Stimulated activated CD4-positive, alpha-beta T cell treated with anti-CD3 and anti-CD28 coated beads, TNF-alpha, amount 100 ng/mL, for 1 hour (primary cell): Measurements from ENCODE around the gene NRG3.

Source experiments
- DNase-seq, 3 donors: peaks; one replicate each; pipeline ENCODE4 v3.0.0-alpha.2; 2020; ENCODE audit warnings: low read depth in 3 of 3, low spot score in 1 of 3

Gene NRG3

DNA sequence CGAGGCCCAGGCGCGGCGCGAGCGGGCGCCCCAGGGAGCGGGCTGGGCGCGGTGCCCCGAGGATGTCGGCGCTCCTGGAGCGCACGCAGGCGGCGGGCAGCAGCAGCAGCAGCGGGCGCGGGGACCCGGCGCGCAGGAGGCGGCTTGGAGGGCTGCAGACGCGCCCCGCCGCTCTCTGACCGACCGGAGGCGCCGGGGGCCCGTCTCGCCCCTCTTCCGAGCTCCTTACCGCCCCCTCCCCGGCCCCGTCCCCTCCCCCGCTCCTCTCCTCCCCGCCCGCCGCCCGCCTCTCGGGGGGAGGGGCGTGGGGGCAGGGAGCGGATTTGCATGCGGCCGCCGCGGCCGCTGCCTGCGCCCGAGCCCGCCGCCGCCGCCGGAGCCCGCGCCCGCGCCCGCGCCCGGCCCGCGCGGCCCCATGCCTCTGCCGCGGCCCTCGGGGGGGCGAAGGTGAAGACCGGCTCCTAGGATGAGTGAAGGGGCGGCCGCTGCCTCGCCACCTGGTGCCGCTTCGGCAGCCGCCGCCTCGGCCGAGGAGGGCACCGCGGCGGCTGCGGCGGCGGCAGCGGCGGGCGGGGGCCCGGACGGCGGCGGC lies at the start of gene NRG3:
TSS of gene NRG3 (plus strand) at position 320 of the 592 bp plus-strand sequence.
- DNase-seq, result no peak

DNA sequence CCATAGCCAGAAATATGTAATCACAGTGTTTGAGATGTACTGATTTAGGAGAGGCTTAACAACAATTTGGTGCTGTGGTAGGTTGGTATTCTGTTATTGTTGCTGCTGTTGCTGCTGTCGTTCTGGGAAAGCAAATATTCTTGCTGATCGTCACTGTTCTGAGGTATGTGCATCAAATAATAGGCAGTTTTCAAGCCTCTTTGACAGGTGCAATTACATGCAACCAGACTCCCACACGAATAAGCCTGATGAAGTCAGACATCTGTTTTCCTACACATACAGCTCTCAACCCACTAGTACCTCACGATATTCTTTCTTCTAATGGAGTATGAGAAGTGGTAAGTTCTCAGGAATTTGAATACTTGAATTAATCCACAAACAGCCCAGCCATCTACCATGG lies 46.7 kb upstream of the NRG3 start:
- no peak for DNase-seq

DNA sequence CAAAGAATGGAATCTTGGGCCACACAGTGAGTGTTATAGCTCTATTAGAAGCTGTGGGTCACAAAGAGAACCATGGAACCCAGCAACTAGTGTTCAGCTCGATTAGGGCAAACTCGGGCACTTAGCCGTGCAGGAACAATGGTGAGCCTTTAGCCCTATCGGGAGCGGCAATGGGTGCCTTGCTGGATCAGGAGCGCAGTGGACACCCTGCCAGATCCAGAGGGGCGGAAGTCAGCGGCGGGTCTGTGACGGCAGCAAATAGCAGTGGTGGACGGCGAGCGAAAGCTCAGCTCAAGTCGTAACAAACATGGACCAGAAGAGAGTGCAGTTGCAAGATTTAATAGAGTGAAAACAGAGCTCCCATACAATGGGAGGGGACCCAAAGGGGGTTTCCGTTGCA lies 43.9 kb upstream of the NRG3 start:
- DNase-seq, result no peak

DNA sequence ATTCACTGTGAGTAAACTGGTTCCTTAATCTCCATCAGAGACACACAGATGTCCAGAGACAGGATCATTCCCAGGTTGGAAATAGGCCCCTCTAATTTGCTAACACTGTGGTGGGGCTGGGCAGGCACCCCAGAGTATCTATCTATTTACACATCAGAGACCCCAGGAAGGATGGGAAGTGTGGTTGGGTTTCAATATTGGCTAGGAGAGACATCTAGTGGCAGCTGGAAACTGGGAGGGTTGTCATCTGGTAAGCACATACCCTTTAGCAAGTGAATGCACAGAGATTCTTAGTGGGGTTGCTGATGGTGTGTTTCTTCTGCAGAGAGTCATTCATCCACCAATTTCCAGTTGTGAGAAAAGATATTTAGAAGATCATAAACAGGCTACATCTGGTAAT lies 36.0 kb upstream of the NRG3 start:
- no peak for DNase-seq

DNA sequence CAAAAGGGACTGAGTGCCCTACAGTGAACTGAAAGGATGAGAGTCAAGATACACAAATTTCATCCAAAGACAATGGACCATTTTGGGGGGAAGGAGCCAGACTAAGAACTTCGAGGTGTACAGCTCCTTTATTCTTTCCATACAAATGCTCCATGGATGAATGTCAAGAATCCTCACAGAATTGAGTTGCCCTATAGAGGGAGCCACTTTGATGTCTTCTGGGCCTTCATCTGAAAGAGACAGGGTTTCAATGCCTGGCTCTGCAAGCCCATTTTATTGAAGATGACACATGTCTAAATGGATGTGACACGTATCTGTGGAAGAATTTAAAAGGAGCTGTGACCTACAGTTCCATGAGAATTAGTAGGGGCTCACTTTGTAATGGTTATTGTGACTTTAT lies 32.0 kb upstream of the NRG3 start:
- DNase-seq, result no peak

DNA sequence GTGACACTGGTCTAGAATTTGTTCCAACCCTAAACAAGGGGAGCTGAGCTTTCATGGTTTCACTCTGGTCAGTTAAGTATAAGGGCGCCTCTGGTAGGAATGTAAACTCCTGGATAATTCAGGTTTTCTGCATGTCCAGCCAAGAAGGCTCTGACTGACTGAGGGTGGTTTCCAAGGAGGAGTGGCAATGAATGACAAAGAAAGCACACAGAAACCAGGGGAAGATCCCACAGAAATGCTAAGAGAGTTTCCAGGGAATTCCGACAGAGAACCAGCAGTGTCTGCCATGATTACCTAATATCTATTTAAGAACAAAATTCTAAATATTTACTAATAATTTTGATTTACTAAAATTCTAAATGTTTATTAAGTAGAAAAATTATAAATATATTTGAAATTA lies 27.3 kb upstream of the NRG3 start:
- DNase-seq, result no peak

DNA sequence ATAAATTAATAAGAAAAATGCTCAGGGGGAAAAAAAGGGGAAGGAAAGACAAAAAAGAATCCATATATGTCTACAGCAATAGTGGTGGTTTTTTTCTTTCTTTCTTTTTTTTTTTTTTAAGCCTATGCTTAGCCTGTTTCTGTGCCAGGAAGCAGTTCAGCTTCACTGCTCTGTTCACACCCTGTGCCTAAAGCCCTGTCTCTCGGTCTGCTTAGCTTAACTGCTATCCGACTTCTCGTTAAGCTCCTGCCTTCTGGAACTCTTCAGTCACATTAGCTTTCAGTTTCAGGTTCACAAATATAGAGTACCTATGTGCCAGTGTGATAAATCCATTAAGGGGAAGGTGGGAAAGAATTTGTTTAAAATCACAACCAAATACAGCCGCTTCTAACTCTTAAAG lies 26.5 kb upstream of the NRG3 start:
- no peak for DNase-seq

DNA sequence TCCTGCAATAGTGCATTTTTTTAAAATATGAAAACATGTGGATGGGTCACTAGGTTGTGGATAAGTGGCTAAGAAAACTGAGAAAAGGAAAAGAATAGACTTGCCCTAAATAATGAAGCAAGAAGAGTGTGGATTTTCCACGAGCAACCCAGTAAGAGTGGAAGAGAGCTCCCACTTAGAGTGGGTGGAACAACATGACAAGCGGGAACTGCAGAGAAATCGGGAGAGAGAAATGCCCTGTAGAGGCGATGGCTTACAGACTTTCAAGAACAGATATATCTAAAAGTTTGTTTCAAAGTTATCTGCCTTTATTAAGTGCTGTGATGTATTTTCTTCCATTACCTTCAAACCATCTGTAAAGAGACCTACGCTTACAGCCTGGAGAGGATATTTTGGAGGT lies 26.1 kb upstream of the NRG3 start:
- DNase-seq, result no peak

DNA sequence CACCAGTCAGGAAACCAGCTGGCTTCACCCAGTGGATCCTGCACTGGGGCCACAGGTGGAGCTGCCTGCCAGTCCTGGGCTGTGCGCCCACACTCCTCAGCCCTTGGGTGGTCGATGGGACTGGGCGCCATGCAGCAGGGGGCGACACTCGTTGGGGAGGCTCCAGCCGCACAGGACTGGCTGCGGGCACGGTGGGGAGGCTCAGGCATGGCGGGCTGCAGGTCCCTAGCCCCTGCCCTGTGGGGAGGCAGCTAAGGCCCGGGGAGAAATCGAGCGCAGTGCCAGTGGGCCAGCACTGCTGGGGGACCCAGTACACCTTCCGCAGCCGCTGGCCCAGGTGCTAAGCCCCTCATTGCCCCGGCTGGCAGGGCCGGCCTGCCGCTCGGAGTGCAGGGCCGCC lies 12.4 kb upstream of the NRG3 start:
- DNase-seq, result no peak

DNA sequence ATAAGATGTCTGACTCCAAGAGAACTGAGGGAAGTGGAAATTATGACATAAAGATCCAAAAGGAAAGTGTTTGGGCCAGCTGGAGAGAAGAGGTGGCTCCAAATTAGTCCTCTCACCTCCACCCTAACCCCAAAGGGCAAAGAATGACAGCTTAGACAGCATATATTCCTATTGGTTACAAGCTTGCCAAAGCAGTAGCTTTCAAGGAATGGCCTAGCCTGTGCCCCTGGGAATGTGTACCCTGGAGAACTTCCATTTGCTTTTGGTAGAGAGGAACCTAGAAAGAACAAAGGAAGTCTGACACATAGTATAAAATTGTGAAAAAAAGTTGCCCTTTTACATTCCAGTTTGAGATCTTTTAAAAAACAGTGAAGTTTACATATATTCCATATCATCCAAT lies 11.2 kb upstream of the NRG3 start:
- DNase-seq, result no peak

DNA sequence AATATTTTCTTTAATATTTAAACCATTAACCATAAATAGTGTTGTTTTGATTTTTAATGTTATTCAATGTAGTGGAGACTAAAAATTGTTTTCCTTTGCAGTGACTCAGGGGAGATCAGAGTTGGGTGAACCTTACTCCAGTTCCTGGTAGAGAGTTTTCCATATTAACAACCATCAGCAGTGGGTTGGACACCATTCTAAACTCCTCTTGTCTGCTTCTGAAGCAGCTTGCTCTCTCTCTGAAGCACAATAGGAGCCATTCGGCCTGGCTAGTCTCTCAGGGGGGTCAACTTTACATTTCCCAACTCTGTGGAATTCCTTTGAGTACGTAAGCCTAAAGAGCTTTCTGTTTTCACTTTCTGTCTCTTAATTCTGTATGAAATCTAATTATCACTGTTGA lies 9.4 kb upstream of the NRG3 start:
- DNase-seq, result no peak

DNA sequence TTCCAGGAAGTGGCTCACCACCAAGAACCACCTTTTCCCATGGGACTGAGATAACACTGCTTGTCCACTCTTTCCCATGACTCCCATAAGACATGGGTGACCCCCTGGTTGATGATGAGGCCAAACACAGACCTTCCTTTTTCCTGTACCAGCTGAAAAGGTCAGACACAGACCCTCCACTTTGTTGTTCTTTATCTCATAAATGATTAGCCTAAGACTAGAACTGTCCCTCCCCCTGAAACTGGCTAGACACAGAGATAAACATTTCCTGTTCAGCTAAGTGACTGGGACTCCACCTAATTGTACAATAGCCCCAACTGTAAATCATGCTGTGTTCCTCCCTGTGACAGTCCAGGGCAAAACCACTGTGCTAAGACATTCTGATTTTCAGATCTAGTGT lies 8.2 kb upstream of the NRG3 start:
- DNase-seq, result no peak

DNA sequence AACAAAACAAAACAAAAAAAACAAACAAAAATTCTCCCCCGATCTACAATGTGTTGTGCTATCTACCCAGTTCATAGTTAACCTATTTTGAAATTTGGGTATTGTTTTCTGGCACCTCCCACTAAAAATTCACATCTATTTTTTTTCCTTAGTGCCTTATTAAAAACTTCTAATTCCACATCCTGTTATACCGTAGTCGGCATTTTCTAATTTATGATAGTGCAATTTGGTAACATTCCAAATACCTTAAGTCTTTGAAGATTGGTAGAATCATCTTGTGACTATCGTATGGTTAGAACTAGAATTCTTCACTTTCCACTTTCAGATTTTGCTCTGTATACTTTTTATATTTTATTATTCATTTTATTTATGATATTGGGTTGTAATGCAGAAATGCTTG lies 4.5 kb upstream of the NRG3 start:
- no peak for DNase-seq

DNA sequence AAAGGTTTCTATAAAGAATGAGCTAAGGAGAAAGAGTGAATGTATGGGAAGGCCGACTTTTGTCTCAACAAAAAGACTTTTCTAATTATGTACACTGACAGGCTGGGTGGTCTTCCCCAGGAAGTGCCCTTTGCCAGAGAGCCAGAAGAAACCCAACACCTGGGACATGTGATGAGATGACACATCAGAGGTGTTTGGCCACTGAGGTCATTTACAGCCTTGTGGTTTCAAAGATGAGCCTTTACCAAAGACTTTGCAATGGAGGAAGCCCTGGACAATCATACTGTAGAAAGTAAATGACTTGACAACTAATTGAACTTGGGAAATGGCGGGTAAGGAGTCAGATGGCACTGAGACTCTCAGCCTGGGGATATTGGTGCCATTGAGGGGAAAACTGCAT lies 3.4 kb upstream of the NRG3 start:
- DNase-seq, result no peak

DNA sequence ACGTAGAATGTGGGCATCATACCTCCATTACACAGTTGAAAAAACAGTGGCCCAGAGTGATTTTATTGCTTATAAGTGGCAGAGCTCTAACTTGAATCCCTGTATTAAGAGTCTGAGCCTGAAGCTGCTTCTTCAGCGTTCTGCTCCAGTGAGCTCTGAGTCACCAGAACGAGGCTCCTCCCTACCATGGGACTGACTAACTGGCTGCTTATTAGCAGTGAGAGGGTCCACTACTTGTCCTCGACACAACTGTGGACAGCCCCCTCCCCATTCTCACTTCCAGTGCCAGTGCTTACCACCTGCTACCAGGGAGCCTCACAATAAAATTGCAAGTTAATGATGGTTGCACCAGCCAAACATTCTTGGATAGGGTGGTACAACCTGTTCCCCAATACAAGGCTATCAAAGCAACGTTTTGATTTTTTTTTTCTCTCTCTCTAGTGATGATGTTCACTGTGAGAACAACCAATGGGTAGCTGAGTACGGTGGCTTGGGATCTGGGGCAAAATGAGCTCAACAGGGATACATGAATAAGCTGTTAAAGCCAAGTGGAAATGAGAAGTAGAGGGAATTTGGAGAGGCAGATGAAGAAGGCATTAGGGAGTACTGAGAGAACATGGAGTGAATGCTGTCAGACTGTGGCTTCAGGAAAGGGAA lies 2.7 kb upstream of the NRG3 start:
- no peak for DNase-seq

DNA sequence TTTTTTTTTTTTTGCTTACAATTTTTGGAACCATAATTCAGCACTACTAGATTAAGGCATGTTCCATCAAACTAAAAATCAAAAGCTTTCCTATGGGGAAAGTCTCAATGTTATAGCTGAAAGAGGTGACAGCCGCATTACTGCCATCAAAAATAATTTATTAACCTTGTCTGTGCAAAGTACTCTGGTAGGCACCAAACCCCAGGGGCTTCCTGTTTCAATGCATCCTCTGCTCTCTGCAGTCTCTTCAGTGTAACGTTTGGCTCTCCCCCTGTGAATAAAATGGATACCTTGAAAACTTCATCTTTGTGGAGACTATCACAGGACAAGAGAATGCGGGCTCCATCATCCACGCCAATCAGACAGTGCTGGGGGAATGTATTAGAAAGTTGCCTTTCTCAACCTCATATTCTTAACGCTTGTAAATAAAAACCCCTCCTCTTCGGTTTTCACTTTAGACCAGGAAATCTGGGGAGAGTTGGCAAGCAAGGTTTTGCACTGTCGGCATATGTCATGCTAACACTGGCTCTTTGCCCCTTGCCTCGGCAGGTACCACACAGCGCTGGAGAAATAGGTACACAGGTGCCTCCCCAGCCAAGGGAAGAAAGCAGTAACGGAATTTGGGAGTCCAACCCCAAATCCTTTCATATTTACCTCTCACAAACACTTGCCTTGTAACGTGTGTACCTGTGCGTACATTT lies 1.6 kb upstream of the NRG3 start:
- no peak for DNase-seq

DNA sequence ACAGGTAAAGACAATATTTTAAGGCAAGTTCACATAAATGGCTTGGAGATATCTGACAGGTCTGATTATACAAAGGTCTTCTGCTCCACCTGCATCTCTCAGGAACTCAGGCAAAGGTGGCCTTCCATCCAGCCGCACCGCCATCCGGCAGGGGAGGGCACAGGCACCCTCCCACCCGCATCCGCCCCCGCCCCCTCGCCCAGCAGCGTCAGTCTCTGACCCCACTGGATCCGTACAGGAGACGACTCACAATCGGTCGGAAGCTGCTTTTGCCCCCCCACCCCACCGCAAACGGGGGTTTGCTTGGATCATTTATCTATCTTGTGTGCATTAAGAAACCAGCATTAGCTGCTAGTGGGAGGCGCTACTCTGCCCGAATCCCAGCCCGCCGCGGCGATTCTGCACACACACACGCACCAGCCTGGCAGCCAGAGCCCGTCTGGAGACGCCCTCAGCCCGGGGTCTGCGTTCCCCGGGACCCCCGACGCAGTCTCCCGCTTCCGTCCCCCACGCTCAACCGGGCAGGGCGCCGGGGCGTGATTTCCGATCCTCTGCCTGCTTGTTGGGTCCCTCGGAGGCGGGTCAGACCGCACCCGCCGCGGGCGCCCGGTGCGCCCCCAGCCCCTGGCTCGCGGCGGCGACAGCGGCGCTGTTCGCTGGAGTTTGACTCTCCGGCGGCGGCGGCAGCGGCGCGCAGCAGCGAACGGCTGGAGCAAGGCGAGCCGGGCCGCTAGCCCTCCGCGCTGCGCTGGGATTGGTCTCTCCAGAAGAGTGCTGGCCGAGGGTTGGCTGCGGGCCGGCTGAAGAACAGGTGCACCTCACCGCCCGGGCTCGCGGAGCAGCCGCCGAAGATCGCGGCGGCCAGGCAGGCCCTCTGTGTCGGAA lies 820 bp upstream of the NRG3 start:
- no peak for DNase-seq

DNA sequence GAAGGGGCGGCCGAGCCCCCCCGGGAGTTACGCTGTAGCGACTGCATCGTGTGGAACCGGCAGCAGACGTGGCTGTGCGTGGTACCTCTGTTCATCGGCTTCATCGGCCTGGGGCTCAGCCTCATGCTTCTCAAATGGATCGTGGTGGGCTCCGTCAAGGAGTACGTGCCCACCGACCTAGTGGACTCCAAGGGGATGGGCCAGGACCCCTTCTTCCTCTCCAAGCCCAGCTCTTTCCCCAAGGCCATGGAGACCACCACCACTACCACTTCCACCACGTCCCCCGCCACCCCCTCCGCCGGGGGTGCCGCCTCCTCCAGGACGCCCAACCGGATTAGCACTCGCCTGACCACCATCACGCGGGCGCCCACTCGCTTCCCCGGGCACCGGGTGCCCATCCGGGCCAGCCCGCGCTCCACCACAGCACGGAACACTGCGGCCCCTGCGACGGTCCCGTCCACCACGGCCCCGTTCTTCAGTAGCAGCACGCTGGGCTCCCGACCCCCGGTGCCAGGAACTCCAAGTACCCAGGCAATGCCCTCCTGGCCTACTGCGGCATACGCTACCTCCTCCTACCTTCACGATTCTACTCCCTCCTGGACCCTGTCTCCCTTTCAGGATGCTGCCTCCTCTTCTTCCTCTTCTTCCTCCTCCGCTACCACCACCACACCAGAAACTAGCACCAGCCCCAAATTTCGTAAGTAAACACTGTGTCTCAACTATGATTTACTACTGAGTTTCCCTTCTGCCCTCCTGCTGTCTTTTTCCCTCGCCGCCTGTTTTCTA lies 666 bp downstream of the NRG3 start:
- DNase-seq, result no peak

DNA sequence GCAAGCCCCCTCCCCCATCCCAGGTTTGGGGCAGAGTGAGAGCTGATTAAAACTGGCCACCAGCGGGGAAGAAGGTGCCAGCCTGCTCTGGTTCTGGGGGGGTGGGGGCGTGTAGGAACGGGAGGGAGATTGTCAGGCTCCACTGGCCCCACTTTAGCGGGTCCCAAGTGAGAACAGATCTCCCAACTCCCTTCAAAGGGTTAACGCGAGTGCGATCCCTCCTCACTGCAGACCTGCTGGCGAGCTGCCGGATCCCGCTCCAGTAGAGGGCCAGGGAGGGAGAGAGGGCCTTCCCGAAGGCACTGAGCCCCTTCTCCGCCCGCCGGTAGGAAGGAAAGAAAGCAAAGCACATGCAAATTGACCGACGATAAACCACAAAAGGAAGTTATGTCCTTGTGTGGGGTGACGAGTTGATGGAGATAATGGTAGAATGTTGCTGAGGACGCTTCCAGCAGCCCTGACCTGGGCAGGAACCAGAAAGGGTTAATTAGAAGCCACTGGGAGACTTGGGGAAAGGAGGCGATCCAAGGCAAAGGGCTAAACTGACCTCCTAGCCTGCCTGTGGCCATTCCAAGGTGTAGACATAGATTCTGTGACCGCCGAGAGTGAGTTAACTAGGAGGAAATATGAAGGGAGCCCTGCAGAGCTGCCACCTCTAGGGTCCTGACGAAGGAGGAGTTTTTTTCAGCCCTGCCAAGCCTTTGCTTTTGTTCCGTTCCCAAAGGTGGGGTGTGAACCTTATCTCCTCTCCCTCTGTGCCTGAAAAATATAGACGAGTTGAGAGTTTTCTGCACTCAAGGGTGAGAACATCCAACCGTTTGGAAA lies 1.5 kb downstream of the NRG3 start:
- no peak for DNase-seq

DNA sequence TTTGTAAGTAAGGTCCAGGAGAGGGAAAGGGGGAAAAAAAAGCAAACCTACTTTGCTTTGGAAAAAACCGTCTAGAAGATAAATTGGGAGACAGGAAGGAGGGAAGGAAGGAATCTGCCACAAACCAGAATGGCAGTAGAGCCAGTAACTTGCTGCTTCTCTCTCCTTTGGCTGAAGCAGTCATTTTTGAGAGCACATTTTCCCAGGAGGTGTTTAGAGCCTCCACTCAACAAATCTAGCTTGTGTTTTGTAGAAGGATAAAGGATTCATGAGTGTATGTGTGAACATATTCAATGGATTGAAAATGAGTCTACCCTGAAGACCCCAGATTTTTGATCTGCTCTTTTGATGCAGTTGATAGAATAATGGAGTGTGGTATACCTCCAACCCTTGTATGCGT lies 2.6 kb downstream of the NRG3 start:
- DNase-seq, result no peak
